Left ventricle myocardium inferior (tissue), 1 donor: Measurements from ENCODE around the gene GPR89A. TPM values are rescaled to one million over a fixed set of nuclear protein-coding genes. Genes with fewer than 3 reads are reported as not detected.
A peak's percentile ranks its signal among the peaks of the same experiment; 100 is the strongest.
"Not testable (repeated sequence)": the region's sequence is repeated elsewhere in the genome, so short reads cannot be mapped to it uniquely, and the experiment has no call there.

Source experiments
- DNase-seq: peaks from one replicate; pipeline ENCODE4 v3.0.0-alpha.2; 2020
- H3K27ac ChIP-seq: fragments of 200-600 bp; replicated peaks from 2 replicates; pipeline ENCODE4 v1.8.0; 2021
- H3K27me3 ChIP-seq: fragments of 200-600 bp; 2 replicates; pipeline ENCODE4 v1.8.0; 2021; ENCODE audit warnings: low read depth
- H3K36me3 ChIP-seq: fragments of 200-600 bp; 2 replicates; pipeline ENCODE4 v1.8.0; 2021
- H3K4me1 ChIP-seq: fragments of 200-600 bp; 2 replicates; pipeline ENCODE4 v1.8.0; 2021
- H3K4me3 ChIP-seq: fragments of 200-600 bp; 2 replicates; pipeline ENCODE4 v1.8.0; 2021; ENCODE audit warnings: mild to moderate bottlenecking, moderate library complexity
- H3K9me3 ChIP-seq: fragments of 200-600 bp; replicated peaks from 2 replicates; pipeline ENCODE4 v1.8.0; 2021
- intact Hi-C: fragments of 100-400 bp; cut with micrococcal nuclease; formaldehyde crosslinking; loops from one replicate; pipeline ENCODE4 v1.11.0; 2022
- long read RNA-seq: library from polyadenylated mRNA; unstranded; transcript quantifications from one replicate; pipeline ENCODE4 v2.0.0, GENCODE V29; 2021
- total RNA-seq: library from RNA; stranded (reverse); fragmentation: NEBNext Ultra II Directional; extraction: Animal tissue kit (Norgen Biotek cat#: 25700); gene quantifications from one replicate; pipeline ENCODE4 v1.2.1, GENCODE V29; 2021
- TF ChIP-seq, protein P1 (sequence below): fragments of 200-600 bp; IDR thresholded peaks from 2 replicates; pipeline ENCODE4 v1.8.0; 2021; ENCODE audit warnings: antibody characterized with exemption, mild to moderate bottlenecking, borderline replicate concordance
- donor health status: DM: no; HTN: yes; CAD: no; lungs with severe emphysema.

The GPR89A gene
- 9.7 TPM for total RNA-seq
- long read RNA-seq, transcript GPR89A-201 (14 exons, 2,120 nt), result major isoform, 7 of 9 reads
- long read RNA-seq, partial matches to known transcripts, result 0 of 9 reads
- long read RNA-seq, other reads (novel, unspliced or antisense), result 2 of 9 reads

GRCh38 chr1:145607833-145608733, at the start of gene GPR89A:
TSS of gene GPR89A (plus strand) at chr1:145607988. CDS start at chr1:145608134, 146 bp downstream.
- H3K36me3 ChIP-seq, intact Hi-C loops, H3K9me3 ChIP-seq, H3K27me3 ChIP-seq: not testable (repeated sequence)
- Histone ChIP-seq H3K4me1 (peaks cover 13% of the 10 kb centered on the region), H3K27ac (peak within 1 kb of the TSS; percentile 89), H3K4me3 (peak within 1 kb of the TSS; percentile 92)
- peak; percentile 96 for DNase-seq

- DNase-seq, intact Hi-C loops, H3K27ac ChIP-seq, H3K4me1 ChIP-seq, H3K4me3 ChIP-seq, H3K36me3 ChIP-seq, H3K9me3 ChIP-seq, H3K27me3 ChIP-seq: not testable (repeated sequence)
Measured at GRCh38 chr1:145586820-145587219, 21.0 kb upstream of the GPR89A start.

DNA sequence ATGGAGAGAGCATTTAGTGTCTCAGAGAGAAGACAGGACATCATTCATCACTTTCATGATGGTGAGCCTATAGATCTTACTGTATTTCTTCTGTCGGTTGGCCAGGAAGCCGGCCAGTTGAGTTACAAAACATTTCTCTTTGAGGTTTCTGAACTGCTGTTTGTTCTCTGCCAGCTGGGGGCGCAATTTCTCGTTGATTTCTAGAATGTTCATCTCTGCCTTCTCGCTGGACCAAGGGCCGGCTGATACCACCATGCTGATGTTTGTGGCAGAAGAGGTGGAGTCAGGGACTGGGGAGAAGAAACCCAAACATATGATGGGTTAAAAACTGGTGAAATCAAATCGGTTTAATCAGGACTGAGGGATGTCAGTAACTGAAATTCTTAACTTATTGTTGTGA, 17.0 kb upstream of the GPR89A start:
- TF ChIP-seq, protein P1, sequence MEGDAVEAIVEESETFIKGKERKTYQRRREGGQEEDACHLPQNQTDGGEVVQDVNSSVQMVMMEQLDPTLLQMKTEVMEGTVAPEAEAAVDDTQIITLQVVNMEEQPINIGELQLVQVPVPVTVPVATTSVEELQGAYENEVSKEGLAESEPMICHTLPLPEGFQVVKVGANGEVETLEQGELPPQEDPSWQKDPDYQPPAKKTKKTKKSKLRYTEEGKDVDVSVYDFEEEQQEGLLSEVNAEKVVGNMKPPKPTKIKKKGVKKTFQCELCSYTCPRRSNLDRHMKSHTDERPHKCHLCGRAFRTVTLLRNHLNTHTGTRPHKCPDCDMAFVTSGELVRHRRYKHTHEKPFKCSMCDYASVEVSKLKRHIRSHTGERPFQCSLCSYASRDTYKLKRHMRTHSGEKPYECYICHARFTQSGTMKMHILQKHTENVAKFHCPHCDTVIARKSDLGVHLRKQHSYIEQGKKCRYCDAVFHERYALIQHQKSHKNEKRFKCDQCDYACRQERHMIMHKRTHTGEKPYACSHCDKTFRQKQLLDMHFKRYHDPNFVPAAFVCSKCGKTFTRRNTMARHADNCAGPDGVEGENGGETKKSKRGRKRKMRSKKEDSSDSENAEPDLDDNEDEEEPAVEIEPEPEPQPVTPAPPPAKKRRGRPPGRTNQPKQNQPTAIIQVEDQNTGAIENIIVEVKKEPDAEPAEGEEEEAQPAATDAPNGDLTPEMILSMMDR, result peak; percentile 28

GRCh38 chr1:145592347-145592746, 15.4 kb upstream of the GPR89A start:
- peaks cover 16% of the 10 kb centered on the region for H3K27me3 ChIP-seq
- intact Hi-C loops, H3K4me3 ChIP-seq, H3K4me1 ChIP-seq, H3K36me3 ChIP-seq, H3K27ac ChIP-seq, DNase-seq, H3K9me3 ChIP-seq: not testable (repeated sequence)

More for the DNA sequence above, 17.0 kb upstream of the GPR89A start:
- H3K4me3 ChIP-seq, H3K27ac ChIP-seq, H3K36me3 ChIP-seq, intact Hi-C loops, DNase-seq, H3K9me3 ChIP-seq, H3K4me1 ChIP-seq, H3K27me3 ChIP-seq: not testable (repeated sequence)

- intact Hi-C loops, H3K4me3 ChIP-seq, H3K27ac ChIP-seq, H3K36me3 ChIP-seq, DNase-seq, H3K9me3 ChIP-seq, H3K4me1 ChIP-seq: not testable (repeated sequence)
- H3K27me3 ChIP-seq, result peaks cover 31% of the 10 kb centered on the region
Measured at GRCh38 chr1:145595421-145595820, 12.4 kb upstream of the GPR89A start.

- H3K27me3 ChIP-seq, result peaks cover 31% of the 10 kb centered on the region
- H3K36me3 ChIP-seq, intact Hi-C loops, H3K27ac ChIP-seq, H3K9me3 ChIP-seq, DNase-seq, H3K4me3 ChIP-seq, H3K4me1 ChIP-seq: not testable (repeated sequence)
Measured at GRCh38 chr1:145596236-145596635, 11.6 kb upstream of the GPR89A start.

DNA sequence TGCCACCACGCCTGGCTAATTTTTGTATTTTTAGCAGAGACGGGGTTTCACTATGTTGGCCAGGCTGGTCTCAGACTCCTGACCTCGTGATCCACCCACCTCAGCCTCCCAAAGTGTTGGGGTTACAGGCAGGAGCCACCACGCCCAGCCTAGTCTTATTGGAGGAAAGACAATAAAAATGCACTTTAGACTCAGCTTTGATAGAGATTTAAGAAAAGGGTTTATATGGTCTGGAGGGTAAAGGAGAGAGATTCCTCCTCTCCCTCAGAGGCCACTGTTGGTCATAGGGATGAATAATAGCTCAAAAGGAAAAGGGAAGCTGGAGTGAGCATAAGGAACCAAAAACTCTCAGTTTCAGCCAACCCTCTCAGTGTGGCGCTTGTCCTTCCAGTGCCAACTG, 8.4 kb upstream of the GPR89A start:
- H3K4me3 ChIP-seq, H3K4me1 ChIP-seq, H3K36me3 ChIP-seq, DNase-seq, H3K27ac ChIP-seq, H3K9me3 ChIP-seq, intact Hi-C loops: not testable (repeated sequence)
- peaks cover 31% of the 10 kb centered on the region for H3K27me3 ChIP-seq

- H3K27me3 ChIP-seq, result peaks cover 26% of the 10 kb centered on the region
- intact Hi-C loops, result no loop called here
- DNase-seq, result no peak
- H3K4me1 ChIP-seq, result no peaks in the 10 kb centered on the region
- TF ChIP-seq, protein P1, result no peak
- H3K4me3 ChIP-seq, result no peak overlapping the region
- no peaks in the 10 kb centered on the region for H3K9me3 ChIP-seq
- no peaks in the 10 kb centered on the region for H3K36me3 ChIP-seq
- no peak overlapping the region for H3K27ac ChIP-seq
Measured at GRCh38 chr1:145601593-145601992, 6.2 kb upstream of the GPR89A start.

DNA sequence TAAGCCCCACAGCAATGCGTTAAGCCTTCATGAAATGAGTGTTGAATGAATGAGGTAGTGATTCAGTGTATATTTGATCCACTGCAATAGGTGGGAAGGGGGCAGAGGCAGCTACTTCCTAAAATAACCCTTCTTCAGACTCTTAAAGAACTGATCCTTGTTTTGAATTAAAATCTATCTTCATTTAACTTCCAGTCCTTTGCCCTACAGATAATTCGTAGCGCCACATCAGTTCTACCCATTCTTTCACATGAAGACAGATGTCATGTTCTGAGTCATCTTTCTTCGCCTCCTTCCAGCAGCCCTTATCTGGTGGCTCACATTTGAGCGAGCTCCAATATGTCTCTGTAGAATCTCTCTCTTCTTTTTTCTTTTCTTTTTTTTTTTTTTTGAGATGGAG, 948 bp upstream of the GPR89A start:
- H3K36me3 ChIP-seq, H3K4me3 ChIP-seq, H3K27ac ChIP-seq, H3K27me3 ChIP-seq, DNase-seq, H3K9me3 ChIP-seq, intact Hi-C loops: not testable (repeated sequence)
- peaks cover 13% of the 10 kb centered on the region for H3K4me1 ChIP-seq

GRCh38 chr1:145607289-145607688, 499 bp upstream of the GPR89A start:
- H3K9me3 ChIP-seq, intact Hi-C loops, H3K4me3 ChIP-seq, DNase-seq, H3K27ac ChIP-seq, H3K36me3 ChIP-seq, H3K27me3 ChIP-seq: not testable (repeated sequence)
- H3K4me1 ChIP-seq, result peaks cover 13% of the 10 kb centered on the region

DNA sequence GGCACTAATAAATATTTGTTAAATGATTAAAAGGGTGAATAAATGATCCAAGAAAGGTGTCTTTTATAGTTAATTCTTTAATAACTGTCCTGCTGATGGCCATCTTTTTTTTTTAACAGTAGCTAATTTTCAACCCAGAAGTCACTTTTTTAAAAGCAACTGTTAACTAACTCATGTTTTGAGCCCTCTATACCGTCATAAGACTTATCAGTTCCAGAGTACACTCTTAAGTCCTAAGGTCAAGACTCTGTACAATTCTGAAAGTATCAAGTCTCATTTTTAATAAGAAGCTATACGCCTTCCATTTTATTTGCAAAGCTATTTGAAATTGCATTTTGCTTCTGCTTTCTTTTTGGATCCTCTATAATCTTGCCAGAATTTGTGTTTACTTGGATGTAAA, 3.0 kb downstream of the GPR89A start:
- DNase-seq, H3K27me3 ChIP-seq, H3K27ac ChIP-seq, H3K9me3 ChIP-seq, intact Hi-C loops, H3K4me3 ChIP-seq, H3K36me3 ChIP-seq: not testable (repeated sequence)
- H3K4me1 ChIP-seq, result peaks cover 13% of the 10 kb centered on the region

DNA sequence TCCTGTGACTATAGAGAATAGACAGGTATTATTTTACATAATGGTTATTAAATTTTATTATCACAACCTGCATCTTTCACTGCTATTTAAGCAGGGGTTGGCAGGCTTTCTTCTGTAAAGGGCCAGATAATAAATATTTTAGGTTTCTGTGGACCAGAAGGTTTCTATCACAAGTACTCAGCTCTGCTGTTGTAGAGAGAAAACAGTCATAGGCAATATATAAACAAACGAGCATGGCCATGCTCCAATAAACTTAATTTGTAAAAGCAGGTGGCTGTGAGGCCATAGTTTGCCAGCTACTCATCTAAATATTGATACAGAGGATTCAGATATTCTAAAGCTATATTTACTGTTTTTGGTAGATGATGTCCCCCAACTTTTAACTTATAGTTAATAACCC, 12.3 kb downstream of the GPR89A start:
- DNase-seq, H3K36me3 ChIP-seq, H3K27me3 ChIP-seq, H3K4me1 ChIP-seq, intact Hi-C loops, H3K4me3 ChIP-seq, H3K27ac ChIP-seq, H3K9me3 ChIP-seq: not testable (repeated sequence)
